ENCODE measurements around the gene PRKAG1.

The PRKAG1 gene

DNA sequence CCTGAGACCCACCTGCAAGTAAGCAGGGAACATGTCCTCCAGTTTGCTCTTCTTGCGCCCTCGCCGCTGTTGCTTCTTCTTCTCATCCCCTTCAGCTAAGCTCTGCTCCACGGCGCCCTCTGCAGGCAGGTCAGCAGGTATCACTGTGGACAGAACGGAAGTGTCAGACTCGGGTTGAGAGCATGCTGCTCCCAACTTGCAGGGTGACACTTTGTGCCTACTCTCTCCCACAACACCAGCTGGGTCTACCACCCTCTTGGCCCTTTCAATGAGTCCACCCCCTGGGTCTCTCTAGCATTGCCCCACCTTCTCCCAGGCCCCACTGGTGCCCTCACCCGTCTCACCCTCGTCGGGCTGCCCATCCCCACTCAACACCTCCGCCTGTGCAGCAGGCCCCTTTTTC lies 25.3 kb upstream of the PRKAG1 start:
- H3K4me3 ChIP-seq (ENCODE audit: low read length): no peak overlapping the region
- no peaks in the 10 kb centered on the region for H3K27me3 ChIP-seq (ENCODE audit: control insufficient read depth, insufficient read depth, low read length)
- peaks cover 69% of the 10 kb centered on the region for H3K36me3 ChIP-seq (ENCODE audit: control insufficient read depth, insufficient read depth, low read length)
- no peak overlapping the region for H3K9ac ChIP-seq (ENCODE audit: low read length)
- H3K4me1 ChIP-seq (ENCODE audit: control insufficient read depth, insufficient read depth, low read length): no peaks in the 10 kb centered on the region
- no peak overlapping the region for H3K27ac ChIP-seq (ENCODE audit: low read depth, low read length)

DNA sequence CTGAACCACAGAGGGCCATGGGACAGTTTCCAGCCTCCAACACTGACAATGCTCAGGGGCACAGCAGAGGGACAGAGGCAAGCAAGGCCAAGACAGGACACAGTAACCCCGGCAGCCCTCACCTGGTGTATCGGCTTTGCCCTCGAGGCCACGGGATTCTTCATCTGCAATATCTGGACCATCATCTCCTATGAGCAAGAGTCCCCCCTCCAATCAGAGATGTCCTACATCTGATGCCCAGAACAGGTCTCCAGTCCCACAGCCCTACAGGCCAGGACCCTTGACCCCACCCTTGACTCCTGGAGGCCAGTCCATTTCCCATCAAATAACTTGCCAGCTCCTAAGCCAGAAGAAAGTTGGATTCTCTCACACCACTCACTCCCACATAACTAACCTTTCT lies 24.7 kb upstream of the PRKAG1 start:
- Histone ChIP-seq H3K4me3 (ENCODE audit: low read length) (no peak overlapping the region), H3K27me3 (ENCODE audit: control insufficient read depth, insufficient read depth, low read length) (no peaks in the 10 kb centered on the region), H3K9ac (ENCODE audit: low read length) (no peak overlapping the region), H3K36me3 (ENCODE audit: control insufficient read depth, insufficient read depth, low read length) (peaks cover 68% of the 10 kb centered on the region), H3K27ac (ENCODE audit: low read depth, low read length) (no peak overlapping the region), H3K4me1 (ENCODE audit: control insufficient read depth, insufficient read depth, low read length) (no peaks in the 10 kb centered on the region)

DNA sequence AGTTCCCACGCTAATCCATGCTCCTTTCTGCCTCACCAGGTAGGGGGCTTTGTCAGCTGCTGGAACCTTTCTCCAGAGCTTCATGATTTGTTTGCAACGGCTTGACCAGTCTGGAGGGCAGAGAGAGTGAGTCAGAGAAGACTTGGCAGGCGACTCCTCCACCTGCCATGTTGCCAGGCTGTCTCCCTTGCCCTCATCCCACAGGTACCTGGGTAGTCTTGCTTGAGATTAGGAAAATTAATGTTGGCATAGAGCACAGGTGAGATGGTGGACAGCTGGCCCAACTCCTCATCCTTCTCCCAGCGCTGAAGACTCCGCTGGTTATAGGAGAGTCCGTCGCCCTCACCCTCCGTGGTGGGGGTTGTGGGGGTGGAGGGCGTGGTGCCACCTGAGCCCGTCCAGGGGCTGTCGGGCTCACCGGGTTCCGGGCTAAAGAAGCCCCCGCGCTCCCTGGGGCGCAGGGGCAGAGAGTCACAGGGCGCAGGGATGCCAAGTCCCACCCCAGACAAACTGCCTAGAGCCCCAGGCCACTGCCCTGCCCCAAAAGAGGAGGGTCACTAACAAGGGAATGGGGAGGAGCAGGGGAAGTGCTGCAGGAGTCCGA lies 23.4 kb upstream of the PRKAG1 start:
- Histone ChIP-seq H3K4me1 (ENCODE audit: control insufficient read depth, insufficient read depth, low read length) (no peaks in the 10 kb centered on the region), H3K27me3 (ENCODE audit: control insufficient read depth, insufficient read depth, low read length) (no peaks in the 10 kb centered on the region), H3K4me3 (ENCODE audit: low read length) (no peak overlapping the region), H3K27ac (ENCODE audit: low read depth, low read length) (no peak overlapping the region), H3K36me3 (ENCODE audit: control insufficient read depth, insufficient read depth, low read length) (peaks cover 75% of the 10 kb centered on the region), H3K9ac (ENCODE audit: low read length) (no peak overlapping the region)

DNA sequence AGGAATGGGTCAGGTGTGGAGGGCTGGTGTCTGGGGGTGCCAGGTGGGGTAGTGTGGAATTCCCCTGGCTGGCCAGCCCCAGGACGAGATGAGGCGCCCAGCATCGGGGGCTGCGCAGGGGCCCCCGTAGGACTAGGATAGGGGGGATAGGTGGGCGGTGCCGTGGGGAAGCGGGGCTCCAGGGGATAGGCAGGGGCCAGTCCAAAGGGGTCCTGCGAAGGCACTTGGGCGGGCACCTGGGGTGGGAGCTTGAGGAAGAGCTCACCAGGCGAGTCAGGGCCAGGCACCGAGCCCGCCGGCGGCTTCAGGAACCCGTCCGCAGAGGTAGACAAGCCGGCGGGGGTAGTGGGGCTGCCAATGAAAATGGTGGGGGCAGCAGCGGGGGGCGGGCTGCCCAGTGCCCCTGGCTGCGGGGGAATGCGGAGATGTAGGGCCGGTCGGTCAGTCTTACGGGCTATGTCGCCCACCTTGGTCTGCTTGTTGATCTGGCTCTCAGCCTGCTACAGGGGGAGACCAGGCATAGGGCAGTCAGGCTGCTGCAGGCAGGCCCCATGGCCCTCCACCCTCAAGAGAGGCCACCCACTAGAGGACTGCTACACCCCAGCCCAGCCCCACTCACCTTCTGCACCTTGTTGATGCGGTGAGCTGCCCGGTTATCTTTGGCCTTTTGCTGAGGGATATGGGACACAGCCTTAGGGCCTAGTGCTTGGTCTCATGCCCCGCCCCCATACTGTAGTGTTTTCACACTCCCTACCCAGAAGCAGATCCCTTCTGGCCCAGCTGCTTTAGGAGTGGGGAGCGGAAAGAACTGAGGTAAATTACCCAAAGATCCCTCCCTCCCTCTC lies 22.7 kb upstream of the PRKAG1 start:
- H3K4me1 ChIP-seq (ENCODE audit: control insufficient read depth, insufficient read depth, low read length): no peaks in the 10 kb centered on the region
- H3K27me3 ChIP-seq (ENCODE audit: control insufficient read depth, insufficient read depth, low read length): no peaks in the 10 kb centered on the region
- H3K27ac ChIP-seq (ENCODE audit: low read depth, low read length): no peak overlapping the region
- H3K4me3 ChIP-seq (ENCODE audit: low read length): no peak overlapping the region
- H3K9ac ChIP-seq (ENCODE audit: low read length): no peak overlapping the region
- peaks cover 74% of the 10 kb centered on the region for H3K36me3 ChIP-seq (ENCODE audit: control insufficient read depth, insufficient read depth, low read length)

DNA sequence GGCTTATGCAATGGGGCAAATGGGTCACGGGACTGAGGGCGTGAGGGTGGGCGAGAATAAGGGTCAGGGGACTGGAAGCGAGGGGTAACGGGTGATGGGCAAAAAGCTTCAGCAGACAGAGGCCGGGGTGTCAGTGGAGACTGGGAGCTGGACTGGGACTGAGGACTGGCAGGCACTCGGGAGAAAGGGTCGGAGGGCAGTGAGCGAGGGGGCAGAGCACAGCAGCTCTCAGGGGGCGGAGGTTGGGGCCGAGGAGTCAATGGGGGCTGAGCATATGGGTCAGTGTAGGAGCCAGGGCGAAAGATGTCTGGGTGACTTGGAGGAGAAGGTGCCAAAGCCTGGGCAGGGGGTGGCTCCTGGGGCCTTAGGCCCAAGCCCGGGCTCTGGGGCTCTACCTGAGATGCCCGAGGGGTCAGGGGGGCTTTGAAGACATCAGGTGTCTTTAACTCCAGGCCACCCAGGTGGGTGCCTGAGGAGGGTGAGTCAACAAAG lies 21.8 kb upstream of the PRKAG1 start:
- Histone ChIP-seq H3K9ac (ENCODE audit: low read length) (no peak overlapping the region), H3K4me3 (ENCODE audit: low read length) (no peak overlapping the region), H3K27me3 (ENCODE audit: control insufficient read depth, insufficient read depth, low read length) (no peaks in the 10 kb centered on the region), H3K36me3 (ENCODE audit: control insufficient read depth, insufficient read depth, low read length) (peaks cover 66% of the 10 kb centered on the region), H3K4me1 (ENCODE audit: control insufficient read depth, insufficient read depth, low read length) (no peaks in the 10 kb centered on the region), H3K27ac (ENCODE audit: low read depth, low read length) (no peak overlapping the region)

DNA sequence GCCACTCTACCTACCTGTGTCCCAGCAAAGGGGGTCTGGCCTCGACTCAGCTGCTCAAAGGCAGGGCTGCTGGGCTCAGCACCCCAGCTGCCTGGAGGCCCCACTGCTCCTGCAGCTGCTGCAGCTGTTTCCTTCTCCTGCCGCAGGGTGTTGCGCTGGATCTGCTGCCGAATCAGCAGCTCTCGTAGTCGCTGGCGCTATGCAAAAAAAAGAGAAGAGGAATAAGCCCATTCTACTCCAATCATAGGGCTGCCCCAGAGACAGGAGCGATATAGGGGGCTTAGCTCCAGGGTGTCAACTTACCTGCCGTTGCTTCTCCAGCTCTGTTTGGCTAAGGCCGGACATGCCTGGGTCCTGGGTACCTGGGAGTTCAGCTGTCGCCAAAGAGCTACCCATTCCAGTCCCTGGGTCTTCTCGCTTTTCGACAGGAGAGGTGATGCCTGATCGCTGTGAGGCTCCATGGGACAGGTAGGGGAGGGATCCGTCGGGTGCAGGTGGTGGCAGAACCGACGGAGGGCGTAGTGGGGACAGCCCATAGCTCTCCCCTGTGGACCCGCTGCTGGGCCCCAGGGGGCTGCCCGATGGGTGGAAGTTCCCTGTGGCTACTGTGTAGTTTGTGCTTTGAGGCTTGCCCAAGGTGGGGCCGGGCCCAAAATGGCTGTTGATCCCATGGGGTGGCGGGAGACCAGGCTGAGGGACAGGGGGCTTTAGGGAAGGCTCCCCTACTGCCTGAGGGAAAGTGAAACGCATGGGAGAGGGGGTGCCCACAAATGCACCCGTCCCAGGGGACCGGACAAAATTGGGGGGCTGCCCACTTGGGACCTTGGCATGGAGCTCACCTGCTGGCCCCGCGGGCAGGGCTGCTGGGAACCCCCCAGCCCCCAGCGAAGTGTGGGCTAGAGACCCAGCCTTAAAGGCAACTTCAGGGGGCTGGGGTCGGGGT lies 21.1 kb upstream of the PRKAG1 start:
- H3K27me3 ChIP-seq (ENCODE audit: control insufficient read depth, insufficient read depth, low read length): no peaks in the 10 kb centered on the region
- no peak overlapping the region for H3K4me3 ChIP-seq (ENCODE audit: low read length)
- peaks cover 61% of the 10 kb centered on the region for H3K36me3 ChIP-seq (ENCODE audit: control insufficient read depth, insufficient read depth, low read length)
- no peaks in the 10 kb centered on the region for H3K4me1 ChIP-seq (ENCODE audit: control insufficient read depth, insufficient read depth, low read length)
- H3K9ac ChIP-seq (ENCODE audit: low read length): no peak overlapping the region
- no peak overlapping the region for H3K27ac ChIP-seq (ENCODE audit: low read depth, low read length)

DNA sequence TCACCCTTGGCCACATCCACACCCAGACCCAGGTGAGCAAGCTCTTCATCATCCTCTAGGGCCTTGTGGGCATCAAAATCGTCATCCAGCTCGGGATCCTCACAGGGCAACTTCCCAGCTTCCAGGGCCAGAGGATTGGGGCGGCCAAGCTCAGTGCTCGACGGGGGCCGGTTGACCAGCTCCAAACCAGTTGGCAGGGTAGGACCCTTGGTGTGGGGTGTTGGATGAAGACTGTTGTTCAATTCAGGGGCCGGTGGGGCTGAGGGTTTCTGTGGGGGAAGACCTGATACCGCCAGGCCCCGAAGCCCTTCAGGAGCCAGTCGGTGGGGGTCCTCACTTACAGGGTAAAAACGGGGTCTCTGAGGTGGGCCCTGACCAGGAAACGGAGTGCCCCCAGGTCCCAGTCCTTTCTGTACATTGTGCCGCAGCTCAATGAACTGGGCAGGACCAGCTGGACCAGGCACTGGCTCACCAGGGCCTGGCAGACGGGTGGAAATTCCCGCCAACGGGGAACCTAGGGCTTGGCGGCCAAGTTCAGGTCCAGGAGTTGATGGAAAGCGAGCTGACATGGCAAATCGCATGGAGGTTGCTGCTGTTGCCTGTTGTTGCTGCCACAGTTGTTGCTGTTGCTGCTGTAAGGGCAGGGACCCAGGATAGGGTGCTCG lies 19.8 kb upstream of the PRKAG1 start:
- Histone ChIP-seq H3K4me1 (ENCODE audit: control insufficient read depth, insufficient read depth, low read length) (no peaks in the 10 kb centered on the region), H3K4me3 (ENCODE audit: low read length) (no peak overlapping the region), H3K9ac (ENCODE audit: low read length) (no peak overlapping the region), H3K27ac (ENCODE audit: low read depth, low read length) (no peak overlapping the region), H3K36me3 (ENCODE audit: control insufficient read depth, insufficient read depth, low read length) (peaks cover 56% of the 10 kb centered on the region), H3K27me3 (ENCODE audit: control insufficient read depth, insufficient read depth, low read length) (no peaks in the 10 kb centered on the region)

DNA sequence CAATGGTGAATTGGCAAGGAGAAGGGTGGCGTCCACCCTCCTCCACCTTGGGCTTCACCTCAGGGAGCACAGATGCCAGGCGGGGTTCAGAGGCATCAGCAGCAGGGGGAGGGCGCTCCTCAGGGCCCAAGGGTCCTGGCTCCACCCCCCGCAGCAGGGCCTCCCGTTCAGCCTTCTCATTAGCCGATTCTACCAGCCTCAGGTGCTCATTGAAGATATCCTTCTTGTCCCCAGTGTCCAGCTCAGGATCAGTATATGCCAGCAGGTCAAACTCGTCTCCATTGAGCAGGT lies 19.3 kb upstream of the PRKAG1 start:
- peaks cover 51% of the 10 kb centered on the region for H3K36me3 ChIP-seq (ENCODE audit: control insufficient read depth, insufficient read depth, low read length)
- no peaks in the 10 kb centered on the region for H3K27me3 ChIP-seq (ENCODE audit: control insufficient read depth, insufficient read depth, low read length)
- no peak overlapping the region for H3K27ac ChIP-seq (ENCODE audit: low read depth, low read length)

DNA sequence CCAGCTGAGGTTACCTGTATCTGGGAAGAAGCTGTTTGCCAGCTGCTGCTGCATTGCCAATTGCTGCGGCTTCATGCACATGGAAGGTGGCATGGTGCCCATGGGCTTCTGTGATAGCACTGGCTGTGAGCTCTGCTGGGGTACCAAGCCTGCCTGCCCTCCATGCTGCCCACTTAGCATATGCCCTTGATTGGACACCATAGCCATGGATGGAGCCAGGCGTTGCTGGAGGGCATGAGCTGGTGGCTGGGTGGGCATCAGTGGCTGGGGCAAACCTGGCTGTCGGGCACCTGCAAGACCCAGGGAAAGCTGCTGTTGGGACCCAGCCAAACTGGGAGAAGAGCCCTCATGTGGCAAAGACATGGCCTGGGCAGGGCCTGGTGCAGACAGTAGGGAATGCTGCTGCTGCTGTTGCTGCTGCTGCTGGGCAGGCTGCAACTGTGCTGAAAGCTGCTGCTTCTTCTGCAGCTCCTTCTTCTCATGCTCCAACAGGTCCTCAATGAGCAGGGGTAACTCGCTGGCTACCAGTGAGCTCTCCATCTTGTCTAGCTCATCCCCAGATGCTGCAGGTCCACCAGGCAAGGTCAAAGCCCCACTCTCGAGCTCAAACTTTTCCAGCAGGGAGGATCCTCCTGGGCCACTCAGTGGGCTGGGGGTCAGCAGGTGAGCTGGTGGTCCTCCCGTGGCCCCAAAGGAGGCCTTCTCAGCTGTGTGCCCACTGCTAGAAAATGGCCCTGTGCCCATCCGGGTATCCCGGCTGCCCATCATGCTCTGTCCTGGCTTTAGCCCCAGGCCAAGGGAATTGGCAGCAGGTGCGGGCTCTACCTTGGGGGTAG lies 18.8 kb upstream of the PRKAG1 start:
- Histone ChIP-seq H3K9ac (ENCODE audit: low read length) (no peak overlapping the region), H3K27me3 (ENCODE audit: control insufficient read depth, insufficient read depth, low read length) (no peaks in the 10 kb centered on the region), H3K36me3 (ENCODE audit: control insufficient read depth, insufficient read depth, low read length) (peaks cover 50% of the 10 kb centered on the region), H3K4me3 (ENCODE audit: low read length) (no peak overlapping the region), H3K4me1 (ENCODE audit: control insufficient read depth, insufficient read depth, low read length) (no peaks in the 10 kb centered on the region), H3K27ac (ENCODE audit: low read depth, low read length) (no peak overlapping the region)

More for the DNA sequence above, 19.3 kb upstream of the PRKAG1 start:
- no peak overlapping the region for H3K9ac ChIP-seq (ENCODE audit: low read length)
- no peak overlapping the region for H3K4me3 ChIP-seq (ENCODE audit: low read length)
- no peaks in the 10 kb centered on the region for H3K4me1 ChIP-seq (ENCODE audit: control insufficient read depth, insufficient read depth, low read length)

DNA sequence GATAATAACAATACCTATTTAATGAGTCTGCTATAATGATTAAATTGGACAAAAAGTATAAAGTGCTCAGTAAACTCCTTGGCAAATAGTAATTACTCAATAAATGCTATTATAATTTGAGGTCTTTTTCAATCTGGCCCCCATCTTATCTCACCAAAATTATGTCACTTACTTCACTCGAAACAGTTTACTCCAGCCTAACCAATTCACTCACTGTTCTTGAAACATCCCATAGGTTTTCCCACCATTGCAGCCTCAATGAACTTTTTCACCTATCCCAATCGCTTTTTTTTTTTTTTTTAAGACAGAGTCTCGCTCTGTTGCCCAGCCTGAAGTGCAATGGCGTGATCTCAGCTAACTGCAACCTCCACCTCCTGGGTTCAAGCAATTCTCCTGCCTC lies 17.5 kb upstream of the PRKAG1 start:
- Histone ChIP-seq H3K4me1 (ENCODE audit: control insufficient read depth, insufficient read depth, low read length) (no peaks in the 10 kb centered on the region), H3K27me3 (ENCODE audit: control insufficient read depth, insufficient read depth, low read length) (no peaks in the 10 kb centered on the region), H3K9ac (ENCODE audit: low read length) (no peak overlapping the region), H3K36me3 (ENCODE audit: control insufficient read depth, insufficient read depth, low read length) (peaks cover 47% of the 10 kb centered on the region), H3K27ac (ENCODE audit: low read depth, low read length) (no peak overlapping the region), H3K4me3 (ENCODE audit: low read length) (no peak overlapping the region)

DNA sequence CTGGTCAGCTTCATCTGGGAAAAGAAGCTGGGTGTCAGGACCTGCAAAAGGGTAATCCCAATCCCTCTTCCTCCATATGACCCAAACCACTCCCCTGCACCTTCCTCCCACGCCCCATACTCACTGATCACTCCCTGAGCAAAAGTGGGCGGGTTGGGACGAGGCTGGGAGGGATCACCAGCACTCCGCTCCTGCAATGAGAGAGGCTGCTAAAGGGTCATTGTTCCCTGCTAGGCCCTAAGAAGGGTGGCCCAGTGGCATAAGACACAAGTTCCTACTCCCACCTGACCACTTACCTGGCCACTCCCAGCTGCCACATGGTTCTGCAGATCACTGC lies 15.7 kb upstream of the PRKAG1 start:
- no peak overlapping the region for H3K27ac ChIP-seq (ENCODE audit: low read depth, low read length)
- H3K36me3 ChIP-seq (ENCODE audit: control insufficient read depth, insufficient read depth, low read length): peaks cover 45% of the 10 kb centered on the region
- no peaks in the 10 kb centered on the region for H3K27me3 ChIP-seq (ENCODE audit: control insufficient read depth, insufficient read depth, low read length)
- no peaks in the 10 kb centered on the region for H3K4me1 ChIP-seq (ENCODE audit: control insufficient read depth, insufficient read depth, low read length)
- no peak overlapping the region for H3K4me3 ChIP-seq (ENCODE audit: low read length)
- no peak overlapping the region for H3K9ac ChIP-seq (ENCODE audit: low read length)
